Measurements from ENCODE around the gene RBFOX2.
"Not testable (repeated sequence)": the region's sequence is repeated elsewhere in the genome, so short reads cannot be mapped to it uniquely, and the experiment has no call there.

Gene RBFOX2

DNA sequence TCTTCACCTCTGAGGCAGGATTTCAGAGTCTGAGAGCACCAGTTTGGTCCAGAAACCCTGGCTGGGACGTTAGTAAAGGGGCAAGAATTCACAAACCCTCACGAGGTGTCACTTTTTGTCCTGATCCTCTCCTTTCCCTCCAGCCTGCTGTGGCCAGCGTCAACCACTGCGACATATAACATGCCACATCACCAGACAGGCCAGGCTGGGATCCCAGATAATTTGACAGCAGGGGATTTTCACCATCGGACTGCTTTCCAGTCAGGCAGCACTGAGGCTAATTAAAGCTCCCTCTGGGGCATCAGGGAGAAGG is 36.8 kb upstream of the RBFOX2 start:
- peak overlapping the region; percentile 74 to 81 for H3K4me3 ChIP-seq (ENCODE audit: low read length in 2 of 2)
- no peaks in the 10 kb centered on the region for H3K9me3 ChIP-seq (ENCODE audit: control insufficient read depth in 2 of 2, low read length in 2 of 2)
- H3K27me3 ChIP-seq (ENCODE audit: control insufficient read depth in 2 of 2, insufficient read depth in 2 of 2, low read length in 2 of 2), result no peaks in the 10 kb centered on the region
- no peaks in the 10 kb centered on the region for H3K36me3 ChIP-seq (ENCODE audit: control insufficient read depth in 2 of 2, insufficient read depth in 2 of 2, low read length in 2 of 2)
- H3K4me1 ChIP-seq (ENCODE audit: control insufficient read depth in 2 of 2, insufficient read depth in 2 of 2, low read length in 2 of 2), result peaks cover 10 to 14% of the 10 kb centered on the region in 2 donors
- H3K9ac ChIP-seq (ENCODE audit: low read depth in 1 of 2, low read length in 2 of 2), result peak overlapping the region; percentile 83 to 84
- H3K27ac ChIP-seq (ENCODE audit: low read depth in 2 of 2, low read length in 2 of 2), result peak overlapping the region; percentile 69 to 72

- H3K4me1 ChIP-seq (ENCODE audit: control insufficient read depth in 2 of 2, insufficient read depth in 2 of 2, low read length in 2 of 2), result peaks cover 10 to 14% of the 10 kb centered on the region in 2 donors
- no peak overlapping the region for H3K27ac ChIP-seq (ENCODE audit: low read depth in 2 of 2, low read length in 2 of 2)
- H3K4me3 ChIP-seq (ENCODE audit: low read length in 2 of 2), result no peak overlapping the region
- H3K27me3 ChIP-seq (ENCODE audit: control insufficient read depth in 2 of 2, insufficient read depth in 2 of 2, low read length in 2 of 2), result no peaks in the 10 kb centered on the region
- no peaks in the 10 kb centered on the region for H3K9me3 ChIP-seq (ENCODE audit: control insufficient read depth in 2 of 2, low read length in 2 of 2)
- H3K9ac ChIP-seq (ENCODE audit: low read depth in 1 of 2, low read length in 2 of 2), result no peak overlapping the region
- no peaks in the 10 kb centered on the region for H3K36me3 ChIP-seq (ENCODE audit: control insufficient read depth in 2 of 2, insufficient read depth in 2 of 2, low read length in 2 of 2)
These were observed 35.7 kb upstream of the RBFOX2 start for GRCh38 chr22:36064358-36064757.

- Histone ChIP-seq H3K9me3 (ENCODE audit: control insufficient read depth in 2 of 2, low read length in 2 of 2) (no peaks in the 10 kb centered on the region), H3K27me3 (ENCODE audit: control insufficient read depth in 2 of 2, insufficient read depth in 2 of 2, low read length in 2 of 2) (no peaks in the 10 kb centered on the region), H3K36me3 (ENCODE audit: control insufficient read depth in 2 of 2, insufficient read depth in 2 of 2, low read length in 2 of 2) (no peaks in the 10 kb centered on the region), H3K27ac (ENCODE audit: low read depth in 2 of 2, low read length in 2 of 2) (no peak overlapping the region), H3K9ac (ENCODE audit: low read depth in 1 of 2, low read length in 2 of 2) (no peak overlapping the region), H3K4me3 (ENCODE audit: low read length in 2 of 2) (no peak overlapping the region), H3K4me1 (ENCODE audit: control insufficient read depth in 2 of 2, insufficient read depth in 2 of 2, low read length in 2 of 2) (no peaks in the 10 kb centered on the region)
These were observed 28.4 kb upstream of the RBFOX2 start for GRCh38 chr22:36056980-36057379.

GRCh38 chr22:36055376-36056295 is 27.0 kb upstream of the RBFOX2 start:
- Histone ChIP-seq H3K27me3 (ENCODE audit: control insufficient read depth in 2 of 2, insufficient read depth in 2 of 2, low read length in 2 of 2) (no peaks in the 10 kb centered on the region), H3K36me3 (ENCODE audit: control insufficient read depth in 2 of 2, insufficient read depth in 2 of 2, low read length in 2 of 2) (no peaks in the 10 kb centered on the region), H3K4me1 (ENCODE audit: control insufficient read depth in 2 of 2, insufficient read depth in 2 of 2, low read length in 2 of 2) (no peaks in the 10 kb centered on the region), H3K27ac (ENCODE audit: low read depth in 2 of 2, low read length in 2 of 2) (no peak overlapping the region), H3K9ac (ENCODE audit: low read depth in 1 of 2, low read length in 2 of 2) (no peak overlapping the region), H3K4me3 (ENCODE audit: low read length in 2 of 2) (no peak overlapping the region), H3K9me3 (ENCODE audit: control insufficient read depth in 2 of 2, low read length in 2 of 2) (no peaks in the 10 kb centered on the region)

GRCh38 chr22:36054446-36054845 is 25.8 kb upstream of the RBFOX2 start:
- not testable (repeated sequence) for H3K36me3 ChIP-seq (ENCODE audit: control insufficient read depth in 2 of 2, insufficient read depth in 2 of 2, low read length in 2 of 2); H3K4me3 ChIP-seq (ENCODE audit: low read length in 2 of 2); H3K27ac ChIP-seq (ENCODE audit: low read depth in 2 of 2, low read length in 2 of 2); H3K27me3 ChIP-seq (ENCODE audit: control insufficient read depth in 2 of 2, insufficient read depth in 2 of 2, low read length in 2 of 2); H3K9me3 ChIP-seq (ENCODE audit: control insufficient read depth in 2 of 2, low read length in 2 of 2); H3K4me1 ChIP-seq (ENCODE audit: control insufficient read depth in 2 of 2, insufficient read depth in 2 of 2, low read length in 2 of 2); H3K9ac ChIP-seq (ENCODE audit: low read depth in 1 of 2, low read length in 2 of 2)

- H3K27me3 ChIP-seq (ENCODE audit: control insufficient read depth in 2 of 2, insufficient read depth in 2 of 2, low read length in 2 of 2), result no peaks in the 10 kb centered on the region
- no peaks in the 10 kb centered on the region for H3K36me3 ChIP-seq (ENCODE audit: control insufficient read depth in 2 of 2, insufficient read depth in 2 of 2, low read length in 2 of 2)
- H3K9me3 ChIP-seq (ENCODE audit: control insufficient read depth in 2 of 2, low read length in 2 of 2), result no peaks in the 10 kb centered on the region
- H3K27ac ChIP-seq (ENCODE audit: low read depth in 2 of 2, low read length in 2 of 2), result no peak overlapping the region
- no peak overlapping the region for H3K4me3 ChIP-seq (ENCODE audit: low read length in 2 of 2)
- no peaks in the 10 kb centered on the region for H3K4me1 ChIP-seq (ENCODE audit: control insufficient read depth in 2 of 2, insufficient read depth in 2 of 2, low read length in 2 of 2)
- H3K9ac ChIP-seq (ENCODE audit: low read depth in 1 of 2, low read length in 2 of 2), result no peak overlapping the region
These were observed 24.9 kb upstream of the RBFOX2 start for GRCh38 chr22:36053242-36054147.

GRCh38 chr22:36052505-36052941 is 23.9 kb upstream of the RBFOX2 start:
- Histone ChIP-seq H3K9ac (ENCODE audit: low read depth in 1 of 2, low read length in 2 of 2) (no peak overlapping the region), H3K9me3 (ENCODE audit: control insufficient read depth in 2 of 2, low read length in 2 of 2) (no peaks in the 10 kb centered on the region), H3K27me3 (ENCODE audit: control insufficient read depth in 2 of 2, insufficient read depth in 2 of 2, low read length in 2 of 2) (no peaks in the 10 kb centered on the region), H3K4me3 (ENCODE audit: low read length in 2 of 2) (no peak overlapping the region), H3K27ac (ENCODE audit: low read depth in 2 of 2, low read length in 2 of 2) (no peak overlapping the region), H3K36me3 (ENCODE audit: control insufficient read depth in 2 of 2, insufficient read depth in 2 of 2, low read length in 2 of 2) (no peaks in the 10 kb centered on the region), H3K4me1 (ENCODE audit: control insufficient read depth in 2 of 2, insufficient read depth in 2 of 2, low read length in 2 of 2) (no peaks in the 10 kb centered on the region)

- Histone ChIP-seq H3K9ac (ENCODE audit: low read depth in 1 of 2, low read length in 2 of 2) (no peak overlapping the region), H3K4me1 (ENCODE audit: control insufficient read depth in 2 of 2, insufficient read depth in 2 of 2, low read length in 2 of 2) (no peaks in the 10 kb centered on the region), H3K27me3 (ENCODE audit: control insufficient read depth in 2 of 2, insufficient read depth in 2 of 2, low read length in 2 of 2) (no peaks in the 10 kb centered on the region), H3K36me3 (ENCODE audit: control insufficient read depth in 2 of 2, insufficient read depth in 2 of 2, low read length in 2 of 2) (no peaks in the 10 kb centered on the region), H3K4me3 (ENCODE audit: low read length in 2 of 2) (no peak overlapping the region), H3K27ac (ENCODE audit: low read depth in 2 of 2, low read length in 2 of 2) (no peak overlapping the region), H3K9me3 (ENCODE audit: control insufficient read depth in 2 of 2, low read length in 2 of 2) (no peaks in the 10 kb centered on the region)
These were observed 21.0 kb upstream of the RBFOX2 start for GRCh38 chr22:36049678-36049997.

DNA sequence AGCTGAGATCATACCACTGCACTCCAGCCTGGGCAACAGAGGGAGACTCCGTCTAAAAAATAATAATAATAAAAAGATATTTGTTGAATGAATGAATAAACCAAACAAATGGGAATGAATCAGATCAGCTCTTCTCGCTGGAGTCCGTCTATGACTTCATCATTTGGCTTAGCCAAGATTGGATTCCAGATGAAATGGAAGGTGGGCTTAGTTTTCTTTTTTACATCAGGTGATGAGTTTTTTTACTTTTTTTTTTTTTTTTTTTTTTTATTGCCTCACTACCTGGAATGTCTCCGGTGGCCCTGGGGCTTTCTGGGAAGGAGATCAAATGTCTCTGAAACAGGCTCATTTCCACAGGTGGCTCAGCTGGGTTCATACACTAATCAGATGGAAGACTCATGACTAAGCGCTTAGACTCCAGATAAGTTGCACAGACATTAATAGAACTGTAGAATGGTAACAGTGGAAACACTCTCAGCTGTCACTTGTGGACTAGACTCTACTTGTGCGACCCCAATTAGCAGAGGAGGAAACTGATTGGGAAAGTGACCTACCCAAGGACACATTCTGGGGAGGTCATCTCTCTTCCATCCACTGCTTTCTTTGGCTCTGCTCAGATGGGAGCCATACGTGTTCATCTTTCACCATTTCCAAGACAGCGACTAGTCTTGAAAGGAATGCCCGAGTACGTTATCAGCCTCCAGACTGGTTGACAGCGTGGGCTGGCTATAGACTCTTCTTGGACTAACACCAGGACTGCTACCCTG is 20.5 kb upstream of the RBFOX2 start:
- no peak overlapping the region for H3K27ac ChIP-seq (ENCODE audit: low read depth in 2 of 2, low read length in 2 of 2)
- H3K4me1 ChIP-seq (ENCODE audit: control insufficient read depth in 2 of 2, insufficient read depth in 2 of 2, low read length in 2 of 2), result no peaks in the 10 kb centered on the region
- H3K9me3 ChIP-seq (ENCODE audit: control insufficient read depth in 2 of 2, low read length in 2 of 2), result no peaks in the 10 kb centered on the region
- H3K27me3 ChIP-seq (ENCODE audit: control insufficient read depth in 2 of 2, insufficient read depth in 2 of 2, low read length in 2 of 2), result no peaks in the 10 kb centered on the region
- H3K9ac ChIP-seq (ENCODE audit: low read depth in 1 of 2, low read length in 2 of 2), result no peak overlapping the region
- H3K4me3 ChIP-seq (ENCODE audit: low read length in 2 of 2), result no peak overlapping the region
- H3K36me3 ChIP-seq (ENCODE audit: control insufficient read depth in 2 of 2, insufficient read depth in 2 of 2, low read length in 2 of 2), result no peaks in the 10 kb centered on the region

- not testable (repeated sequence) for H3K9ac ChIP-seq (ENCODE audit: low read depth in 1 of 2, low read length in 2 of 2); H3K36me3 ChIP-seq (ENCODE audit: control insufficient read depth in 2 of 2, insufficient read depth in 2 of 2, low read length in 2 of 2); H3K4me1 ChIP-seq (ENCODE audit: control insufficient read depth in 2 of 2, insufficient read depth in 2 of 2, low read length in 2 of 2); H3K27ac ChIP-seq (ENCODE audit: low read depth in 2 of 2, low read length in 2 of 2); H3K9me3 ChIP-seq (ENCODE audit: control insufficient read depth in 2 of 2, low read length in 2 of 2); H3K27me3 ChIP-seq (ENCODE audit: control insufficient read depth in 2 of 2, insufficient read depth in 2 of 2, low read length in 2 of 2); H3K4me3 ChIP-seq (ENCODE audit: low read length in 2 of 2)
These were observed 15.9 kb upstream of the RBFOX2 start for GRCh38 chr22:36044517-36044916.
